Measurements from ENCODE around the gene BCAS1. TPM values are rescaled to one million over a fixed set of nuclear protein-coding genes. Genes with fewer than 3 reads are reported as not detected.

The BCAS1 gene
- total RNA-seq, 3 donors from 2014 or later = 39.4 to 191 (median 101) TPM

DNA sequence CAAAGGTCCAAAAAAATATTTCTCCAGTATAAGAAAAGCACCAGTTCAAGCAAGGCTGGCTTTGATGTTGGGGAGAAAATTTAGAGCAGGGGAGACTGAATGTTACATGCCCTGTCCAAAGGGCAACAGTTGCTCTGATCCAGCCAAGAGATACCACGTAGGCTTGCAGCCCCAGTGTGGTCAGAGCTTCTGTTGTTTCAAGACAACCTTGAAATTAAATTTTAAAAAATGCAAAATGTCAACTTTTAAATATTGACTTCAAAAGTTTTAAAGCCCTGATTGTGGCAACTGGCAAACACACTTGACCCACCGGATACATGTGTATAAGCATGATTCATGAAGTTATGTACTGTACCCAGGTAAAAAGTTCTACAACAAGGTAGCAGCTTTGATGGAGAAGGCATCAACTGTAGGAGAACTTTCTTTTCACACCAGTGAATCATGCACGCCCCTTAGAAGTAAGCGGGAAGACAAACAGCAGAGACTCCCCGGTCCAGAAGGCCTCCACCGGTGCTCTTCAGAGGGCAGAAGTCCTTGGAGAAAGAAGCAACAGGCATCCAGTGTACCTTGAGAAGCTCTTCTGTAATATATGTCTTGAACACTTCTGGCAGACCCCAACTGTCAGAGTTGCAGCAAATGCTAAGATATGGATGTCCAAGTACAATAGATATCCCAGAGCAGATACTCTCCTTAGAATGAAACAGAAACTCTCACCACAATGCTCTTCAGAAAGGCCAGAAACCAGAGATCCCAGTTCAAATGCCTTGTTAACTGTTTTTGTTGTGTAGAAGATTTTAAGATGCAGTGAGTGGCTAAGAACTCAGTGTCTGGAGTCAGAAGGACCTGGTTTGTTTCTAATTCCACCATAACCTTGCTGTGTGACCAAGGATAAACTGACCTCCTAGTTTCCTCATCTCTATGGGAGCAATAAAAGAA lies 115.4 kb downstream of the BCAS1 start:
- intact Hi-C loops (cut with DNase I, micrococcal nuclease) = no loop called here
- TF ChIP-seq, protein P1, sequence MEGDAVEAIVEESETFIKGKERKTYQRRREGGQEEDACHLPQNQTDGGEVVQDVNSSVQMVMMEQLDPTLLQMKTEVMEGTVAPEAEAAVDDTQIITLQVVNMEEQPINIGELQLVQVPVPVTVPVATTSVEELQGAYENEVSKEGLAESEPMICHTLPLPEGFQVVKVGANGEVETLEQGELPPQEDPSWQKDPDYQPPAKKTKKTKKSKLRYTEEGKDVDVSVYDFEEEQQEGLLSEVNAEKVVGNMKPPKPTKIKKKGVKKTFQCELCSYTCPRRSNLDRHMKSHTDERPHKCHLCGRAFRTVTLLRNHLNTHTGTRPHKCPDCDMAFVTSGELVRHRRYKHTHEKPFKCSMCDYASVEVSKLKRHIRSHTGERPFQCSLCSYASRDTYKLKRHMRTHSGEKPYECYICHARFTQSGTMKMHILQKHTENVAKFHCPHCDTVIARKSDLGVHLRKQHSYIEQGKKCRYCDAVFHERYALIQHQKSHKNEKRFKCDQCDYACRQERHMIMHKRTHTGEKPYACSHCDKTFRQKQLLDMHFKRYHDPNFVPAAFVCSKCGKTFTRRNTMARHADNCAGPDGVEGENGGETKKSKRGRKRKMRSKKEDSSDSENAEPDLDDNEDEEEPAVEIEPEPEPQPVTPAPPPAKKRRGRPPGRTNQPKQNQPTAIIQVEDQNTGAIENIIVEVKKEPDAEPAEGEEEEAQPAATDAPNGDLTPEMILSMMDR (IDR thresholded peaks at IDR 0.05) = no peak
- DNase-seq = no peak

DNA sequence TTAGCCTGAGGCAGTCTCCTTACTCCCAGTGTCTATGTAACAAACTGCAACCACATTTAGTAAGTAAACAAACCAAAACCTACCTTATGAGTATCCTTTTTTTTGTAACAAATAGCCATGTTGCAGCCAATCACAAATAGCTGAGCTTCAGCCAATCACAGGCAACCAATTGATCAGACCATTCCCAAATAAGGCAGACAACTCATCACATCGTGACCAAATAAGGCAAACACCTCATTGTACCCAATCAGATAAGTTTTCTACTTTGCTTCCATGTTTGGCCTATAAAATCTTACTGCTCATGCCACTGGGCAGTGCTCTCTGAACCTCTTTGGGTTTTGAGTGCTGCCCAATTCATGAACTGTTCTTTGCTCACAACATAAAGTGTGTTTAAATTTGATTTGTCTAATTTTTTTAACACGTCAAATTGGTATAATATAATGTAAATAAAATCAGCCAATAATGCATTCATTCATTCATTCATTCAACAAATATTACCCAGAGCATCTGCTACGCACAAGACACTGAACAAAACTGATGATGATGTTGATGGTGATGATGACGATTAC lies 117.8 kb downstream of the BCAS1 start:
- intact Hi-C loops (cut with DNase I, micrococcal nuclease) = no loop called here
- no peak overlapping the region for H3K4me3 ChIP-seq
- TF ChIP-seq, protein P1 (IDR thresholded peaks at IDR 0.05) = no peak
- H3K4me1 ChIP-seq (ENCODE audit: low read depth) = peaks cover 4% of the 10 kb centered on the region
- no peaks in the 10 kb centered on the region for H3K9me3 ChIP-seq
- no peaks in the 10 kb centered on the region for H3K36me3 ChIP-seq (ENCODE audit: low read depth)
- DNase-seq (no peak), ATAC-seq (no peak)

More for the DNA sequence above, 115.4 kb downstream of the BCAS1 start:
- Histone ChIP-seq H3K4me3 (no peak overlapping the region), H3K4me1 (ENCODE audit: low read depth) (no peaks in the 10 kb centered on the region), H3K36me3 (ENCODE audit: low read depth) (no peaks in the 10 kb centered on the region), H3K9me3 (no peaks in the 10 kb centered on the region)
- no peak for ATAC-seq

DNA sequence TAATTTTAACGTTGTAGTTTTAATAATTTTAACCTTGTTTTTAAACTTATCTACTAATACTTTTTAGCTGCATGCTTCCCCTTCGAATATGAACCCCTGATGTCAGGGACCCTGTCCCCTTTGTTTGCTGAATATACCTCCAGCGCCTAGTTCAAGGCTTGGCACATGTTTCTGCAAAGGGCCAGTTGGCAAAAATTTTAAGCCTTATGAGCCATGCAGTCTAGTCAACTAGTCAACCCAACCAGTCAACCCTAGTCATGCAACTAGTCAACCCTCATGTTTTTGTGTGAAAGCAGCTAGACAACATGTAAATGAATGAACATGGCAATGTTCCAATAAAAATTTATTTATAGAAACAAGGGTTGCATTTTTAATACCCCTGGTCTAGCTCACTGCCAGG lies 119.8 kb downstream of the BCAS1 start:
- H3K4me3 ChIP-seq = no peak overlapping the region
- H3K9me3 ChIP-seq = no peaks in the 10 kb centered on the region
- DNase-seq = no peak
- ATAC-seq = no peak
- peaks cover 4% of the 10 kb centered on the region for H3K4me1 ChIP-seq (ENCODE audit: low read depth)
- no peaks in the 10 kb centered on the region for H3K36me3 ChIP-seq (ENCODE audit: low read depth)
- intact Hi-C loops (cut with DNase I, micrococcal nuclease) = no loop called here
- TF ChIP-seq, protein P1 (IDR thresholded peaks at IDR 0.05) = no peak

DNA sequence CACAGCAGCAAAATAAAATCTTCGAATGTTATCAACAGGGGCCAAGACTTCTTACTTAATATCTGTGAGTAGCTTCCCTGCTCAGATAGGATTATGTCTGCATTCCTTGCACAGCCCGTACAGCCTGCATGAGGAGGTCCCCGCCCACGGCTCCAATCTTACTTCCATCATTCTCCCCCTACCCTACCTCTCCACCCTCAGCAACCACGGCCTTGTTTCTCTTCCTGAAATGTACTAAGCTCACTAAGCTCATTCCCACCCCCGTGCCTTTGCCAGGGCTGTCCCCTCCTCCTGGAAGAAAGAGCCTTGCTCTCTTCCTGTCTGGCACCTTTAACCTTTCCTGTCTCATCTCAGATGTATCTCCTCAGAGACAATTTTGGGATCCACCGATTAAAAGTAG lies 120.4 kb downstream of the BCAS1 start:
- no peak overlapping the region for H3K4me3 ChIP-seq
- no peak for DNase-seq
- H3K9me3 ChIP-seq = no peaks in the 10 kb centered on the region
- H3K36me3 ChIP-seq (ENCODE audit: low read depth) = no peaks in the 10 kb centered on the region
- ATAC-seq = peak; percentile 17
- TF ChIP-seq, protein P1 (IDR thresholded peaks at IDR 0.05) = no peak
- intact Hi-C loops (cut with DNase I, micrococcal nuclease) = no loop called here
- H3K4me1 ChIP-seq (ENCODE audit: low read depth) = peaks cover 4% of the 10 kb centered on the region

DNA sequence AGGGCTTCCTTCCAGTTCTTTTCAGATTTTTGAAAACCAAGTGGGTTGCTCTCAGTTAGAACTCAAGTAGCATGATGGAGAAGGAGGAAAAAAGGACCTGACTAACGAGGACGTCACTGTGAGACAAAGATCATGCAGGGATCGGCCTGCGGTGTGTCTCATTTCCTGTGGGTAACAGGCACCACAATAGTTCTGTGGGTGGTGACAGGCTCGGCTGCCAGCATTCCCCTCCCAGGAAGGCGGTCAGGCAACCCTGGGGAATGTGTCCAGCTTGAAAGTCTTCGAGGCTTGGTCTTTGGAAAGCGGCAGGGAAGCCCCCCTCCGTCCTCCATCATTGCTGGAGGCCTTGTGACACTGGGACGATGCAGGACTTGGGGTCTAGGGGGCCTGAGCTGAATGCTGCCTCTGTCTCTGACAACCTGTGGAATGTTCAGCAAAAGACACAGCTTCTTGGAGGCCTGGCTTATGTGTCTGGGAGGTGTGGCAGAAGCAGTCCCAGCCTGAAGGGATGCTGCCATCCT lies 121.0 kb downstream of the BCAS1 start:
- peaks cover 4% of the 10 kb centered on the region for H3K4me1 ChIP-seq (ENCODE audit: low read depth)
- DNase-seq (peak; percentile 58 to 81 (median 59)), ATAC-seq (peak; percentile 84)
- intact Hi-C loops (cut with DNase I, micrococcal nuclease) = loop anchor here in 1 of 2 donors (10.0 kb wide), 1 partner anchor 375 kb away; no protein-coding TSS in a partner anchor
- no peaks in the 10 kb centered on the region for H3K36me3 ChIP-seq (ENCODE audit: low read depth)
- no peak overlapping the region for H3K4me3 ChIP-seq
- H3K9me3 ChIP-seq = no peaks in the 10 kb centered on the region
- TF ChIP-seq, protein P1 (IDR thresholded peaks at IDR 0.05) = no peak
